IPS-NIHi7 (cell line): ENCODE results near the gene FBXL14.
"Not testable (repeated sequence)": the region's sequence is repeated elsewhere in the genome, so short reads cannot be mapped to it uniquely, and the experiment has no call there.

Experiments
- DNase-seq: peaks from one replicate; pipeline ENCODE4 v3.0.0; 2012; ENCODE audit warnings: mixed read lengths; ENCODE audit errors: extremely low spot score

The FBXL14 gene

DNA sequence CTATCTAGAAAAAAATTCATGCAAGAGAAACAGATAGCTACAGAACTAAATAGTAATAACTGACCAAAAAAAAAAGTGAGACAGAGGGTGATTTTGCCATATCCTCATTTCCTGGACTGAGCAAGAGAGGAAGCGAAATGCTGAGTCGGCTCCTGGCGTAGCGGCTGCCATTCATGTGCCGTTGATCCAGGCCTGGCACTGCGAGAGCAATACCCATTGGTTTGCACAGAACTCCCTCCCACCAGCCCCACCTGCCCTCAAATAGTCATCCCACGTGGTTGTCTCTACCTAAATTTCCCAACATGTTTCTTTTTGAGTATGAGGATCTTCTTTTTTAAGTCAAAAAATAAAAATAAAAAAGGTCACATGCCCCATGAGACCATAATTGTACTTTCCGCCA lies 25.2 kb upstream of the FBXL14 start:
- DNase-seq: no peak

DNA sequence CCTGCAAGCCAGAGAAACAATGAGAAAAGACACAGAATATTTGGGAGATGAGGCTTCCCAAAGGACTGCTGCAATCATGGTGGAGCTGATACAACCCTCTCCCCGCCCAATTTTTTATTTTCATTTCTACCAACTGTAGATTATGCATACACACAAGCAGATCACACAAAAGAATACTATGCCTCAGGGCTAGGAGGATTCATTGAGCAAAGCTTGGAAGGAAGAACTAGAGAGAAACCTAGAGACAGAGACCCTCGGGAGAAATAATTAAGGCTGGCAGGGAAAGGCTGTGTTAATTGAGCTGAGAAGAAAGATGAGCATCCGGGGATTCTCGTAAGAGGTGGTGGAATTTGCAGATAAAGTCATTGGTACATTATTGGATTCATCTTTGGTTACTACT lies 24.8 kb upstream of the FBXL14 start:
- DNase-seq: no peak

DNA sequence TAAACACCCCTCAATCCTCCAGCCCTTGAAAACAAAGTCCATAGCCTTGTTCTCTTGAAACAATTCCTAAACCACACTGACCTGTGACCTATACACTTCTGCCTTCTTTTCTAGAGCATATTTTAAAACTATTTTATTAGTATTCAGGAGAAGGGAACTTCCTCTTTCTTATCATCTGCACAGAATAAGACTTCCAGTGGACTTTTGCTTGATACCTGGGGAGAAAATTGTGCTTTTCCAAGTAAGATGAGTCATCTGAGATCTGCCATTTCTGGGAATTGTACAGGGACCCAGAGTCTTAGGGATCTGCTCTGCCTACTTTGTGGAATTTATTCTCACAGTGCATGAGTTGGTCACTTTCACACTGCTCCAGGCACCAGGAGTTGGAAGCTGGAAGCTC lies 24.1 kb upstream of the FBXL14 start:
- DNase-seq: no peak

- DNase-seq: no peak
These were observed 22.1 kb upstream of the FBXL14 start for GRCh38 chr12:1616233-1617066.

- DNase-seq: no peak
These were observed 20.0 kb upstream of the FBXL14 start for GRCh38 chr12:1614360-1614759.

DNA sequence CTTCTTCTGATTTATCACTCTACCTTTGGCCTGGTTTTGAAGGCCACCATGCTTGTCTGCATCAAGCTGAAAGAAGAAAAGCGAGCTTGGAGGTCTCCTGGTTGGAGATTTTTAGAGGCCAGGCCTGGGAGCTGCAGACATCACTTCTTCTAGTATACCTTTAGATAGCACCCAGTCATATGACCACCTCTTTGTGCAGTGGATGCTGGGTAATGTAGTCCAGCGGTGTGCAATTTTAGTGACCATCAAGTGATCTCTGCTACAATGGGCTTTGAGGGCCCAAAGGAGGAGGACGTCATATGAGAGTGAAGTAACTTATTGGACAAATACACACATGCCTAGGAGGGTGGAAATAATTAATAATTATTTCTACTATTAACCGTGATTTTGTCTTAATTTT lies 19.5 kb upstream of the FBXL14 start:
- no peak for DNase-seq

DNA sequence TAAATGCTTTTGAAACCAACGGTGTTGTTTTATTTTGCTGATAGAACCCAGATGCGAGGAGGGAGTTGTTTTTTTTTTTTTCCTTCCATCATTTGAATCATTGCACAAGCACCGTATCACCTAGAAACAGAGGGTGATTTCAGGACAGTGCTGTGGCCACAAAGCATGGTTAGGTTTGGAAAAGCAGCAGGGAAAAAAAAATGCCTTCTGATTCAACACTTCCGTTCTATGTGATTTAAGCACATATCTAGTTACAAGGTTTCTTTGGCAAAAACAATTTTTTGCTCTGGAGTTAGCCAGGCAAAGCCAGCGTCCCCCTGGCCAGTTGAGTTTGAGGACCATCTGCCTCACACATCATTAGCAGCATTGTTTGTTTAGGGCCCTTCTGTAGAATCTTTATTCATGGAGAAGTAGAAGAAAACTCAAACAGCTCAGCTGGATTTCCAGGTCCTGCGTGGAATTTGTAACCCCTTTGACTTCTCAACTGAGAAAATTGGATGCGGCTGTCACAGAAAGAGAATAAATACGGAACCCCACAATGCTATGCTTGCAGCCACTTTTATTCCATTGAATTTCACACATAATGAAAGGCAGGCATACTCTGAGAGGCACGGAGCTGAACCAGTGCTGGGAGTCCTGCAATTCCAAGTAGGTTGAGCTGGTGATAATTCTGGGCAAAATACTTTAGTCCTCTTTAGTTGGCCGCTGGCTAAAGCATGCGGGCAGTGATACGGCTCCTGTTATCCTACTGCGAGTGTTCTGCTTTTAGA lies 17.6 kb upstream of the FBXL14 start:
- no peak for DNase-seq

- DNase-seq: no peak
These were observed 15.8 kb upstream of the FBXL14 start for GRCh38 chr12:1610072-1610643.

- no peak for DNase-seq
These were observed 14.3 kb upstream of the FBXL14 start for GRCh38 chr12:1608713-1609119.

DNA sequence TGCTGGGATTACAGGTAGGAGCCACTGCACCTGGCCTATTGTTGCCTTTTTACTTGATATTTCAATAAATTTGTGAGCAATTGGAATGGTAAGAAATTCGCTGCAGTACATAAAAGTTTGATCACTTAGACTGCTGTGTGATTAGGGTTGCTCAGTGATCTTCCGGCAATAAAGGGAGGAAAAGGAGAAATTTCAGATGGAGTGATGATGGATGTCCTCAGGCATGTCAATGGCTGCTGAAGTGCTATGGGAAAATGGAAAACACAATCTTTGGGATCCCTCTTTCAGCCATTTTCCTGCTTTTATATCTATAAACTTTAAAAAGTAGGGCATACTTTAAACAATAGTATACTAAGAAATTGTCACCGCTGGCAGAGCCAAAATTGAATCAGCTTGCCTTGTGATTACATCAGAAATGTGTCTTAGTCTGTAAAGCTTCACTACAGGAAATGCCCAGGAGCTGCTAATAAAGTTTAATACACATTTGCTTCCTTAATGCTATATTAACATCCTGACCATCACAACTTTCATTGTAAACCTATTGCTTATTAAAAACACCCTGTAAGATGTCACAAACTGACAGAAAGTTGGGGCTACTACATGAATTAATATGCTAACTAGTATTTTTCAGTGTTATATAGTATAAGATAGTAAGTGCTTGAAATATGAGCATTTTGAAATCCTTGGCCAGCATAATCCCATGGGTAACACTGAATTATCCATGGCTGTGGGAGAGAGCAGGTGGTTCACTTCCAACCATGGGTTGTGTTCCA lies 13.7 kb upstream of the FBXL14 start:
- DNase-seq: no peak

GRCh38 chr12:1606021-1606622 lies 11.7 kb upstream of the FBXL14 start:
- DNase-seq: peak; percentile 69

GRCh38 chr12:1605129-1606020 lies 11.0 kb upstream of the FBXL14 start:
- peak; percentile 59 for DNase-seq

DNA sequence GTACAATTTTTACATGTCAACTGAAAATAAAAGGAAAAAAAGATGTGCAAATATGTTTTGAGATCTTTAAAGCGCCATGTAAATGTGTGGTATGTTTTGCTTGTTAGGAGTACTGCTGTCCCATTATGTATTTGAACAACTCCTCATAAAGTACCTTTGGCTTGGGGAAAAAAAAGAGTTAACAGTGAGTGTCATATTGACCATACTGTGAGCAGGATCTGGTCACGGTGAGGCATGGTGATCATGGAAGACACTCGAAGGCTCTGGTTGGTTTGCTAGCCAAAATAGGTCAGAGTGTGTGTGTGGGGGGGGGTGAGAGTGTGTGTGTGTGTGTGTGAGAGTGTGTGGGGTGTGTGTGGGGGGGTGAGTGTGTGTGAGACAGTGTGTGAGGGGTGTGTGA lies 10.1 kb upstream of the FBXL14 start:
- DNase-seq: no peak

- no peak for DNase-seq
These were observed 9.1 kb upstream of the FBXL14 start for GRCh38 chr12:1603269-1603993.

GRCh38 chr12:1602706-1603105 lies 8.3 kb upstream of the FBXL14 start:
- not testable (repeated sequence) for DNase-seq

DNA sequence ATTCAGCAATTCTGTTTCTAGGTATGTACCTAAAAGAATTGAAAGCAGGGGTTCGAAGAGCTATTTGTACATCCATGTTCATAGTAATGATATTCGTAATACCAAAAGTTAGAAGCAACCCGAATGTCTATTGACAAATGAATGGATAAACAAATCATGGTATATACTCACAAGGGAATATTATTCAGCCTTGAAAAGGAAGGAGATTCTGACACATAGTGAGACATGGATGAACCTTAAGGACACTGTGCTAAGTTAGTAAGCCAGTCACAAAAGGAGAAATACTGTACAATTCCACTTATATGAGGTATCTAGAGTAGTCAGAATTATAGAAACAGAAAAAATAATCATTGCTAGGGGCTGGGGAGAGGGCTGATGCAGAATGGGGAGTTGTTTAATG lies 4.4 kb upstream of the FBXL14 start:
- DNase-seq: no peak

- DNase-seq: no peak
These were observed 1.4 kb upstream of the FBXL14 start for GRCh38 chr12:1595690-1596347.

GRCh38 chr12:1595026-1595561 lies 713 bp upstream of the FBXL14 start:
- DNase-seq: no peak

DNA sequence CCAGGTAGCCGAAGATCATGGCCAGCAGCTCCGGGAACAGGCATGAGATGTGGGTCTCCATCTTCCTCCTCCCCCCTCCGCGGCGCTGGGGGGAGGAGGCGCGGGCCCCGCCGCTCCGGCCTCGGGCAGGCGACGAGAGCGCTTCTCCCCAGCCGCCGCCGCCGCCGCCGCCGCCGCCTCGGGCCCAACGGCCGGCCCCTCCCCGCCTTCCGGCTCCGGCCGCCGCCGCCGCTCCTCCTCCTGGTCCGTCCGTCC lies 448 bp downstream of the FBXL14 start:
- peak; percentile 43 for DNase-seq
